Upper lobe of left lung (tissue), 4 donors: Measurements from ENCODE around the gene LYPLA2.

ENCODE experiments used
- EP300 ChIP-seq, 4 donors: sonication (generic); formaldehyde crosslinking; IDR thresholded peaks; one replicate each; pipeline ENCODE4 v1.5.1; 2017; ENCODE audit warnings: antibody characterized with exemption in 4 of 4, control low read depth in 2 of 4
- POLR2A ChIP-seq, 4 donors: fragments of 450-650 bp; IDR thresholded peaks; one replicate each; pipeline ENCODE4 v1.5.1; 2016 to 2017; ENCODE audit warnings: antibody characterized with exemption in 4 of 4, mild to moderate bottlenecking in 2 of 4
- TF ChIP-seq, protein P1 (sequence below), 6 experiments: fragments of 450-650 bp in 4 of 6; fragments of 200-600 bp in 2 of 6; sonication (generic) in 2 of 6; IDR thresholded peaks; one replicate each; pipeline ENCODE4 v1.5.1; 2016 to 2019; ENCODE audit warnings: antibody characterized with exemption in 6 of 6

- no peak for TF ChIP-seq EP300 (IDR thresholded peaks at IDR 0.05)
- TF ChIP-seq, protein P1, sequence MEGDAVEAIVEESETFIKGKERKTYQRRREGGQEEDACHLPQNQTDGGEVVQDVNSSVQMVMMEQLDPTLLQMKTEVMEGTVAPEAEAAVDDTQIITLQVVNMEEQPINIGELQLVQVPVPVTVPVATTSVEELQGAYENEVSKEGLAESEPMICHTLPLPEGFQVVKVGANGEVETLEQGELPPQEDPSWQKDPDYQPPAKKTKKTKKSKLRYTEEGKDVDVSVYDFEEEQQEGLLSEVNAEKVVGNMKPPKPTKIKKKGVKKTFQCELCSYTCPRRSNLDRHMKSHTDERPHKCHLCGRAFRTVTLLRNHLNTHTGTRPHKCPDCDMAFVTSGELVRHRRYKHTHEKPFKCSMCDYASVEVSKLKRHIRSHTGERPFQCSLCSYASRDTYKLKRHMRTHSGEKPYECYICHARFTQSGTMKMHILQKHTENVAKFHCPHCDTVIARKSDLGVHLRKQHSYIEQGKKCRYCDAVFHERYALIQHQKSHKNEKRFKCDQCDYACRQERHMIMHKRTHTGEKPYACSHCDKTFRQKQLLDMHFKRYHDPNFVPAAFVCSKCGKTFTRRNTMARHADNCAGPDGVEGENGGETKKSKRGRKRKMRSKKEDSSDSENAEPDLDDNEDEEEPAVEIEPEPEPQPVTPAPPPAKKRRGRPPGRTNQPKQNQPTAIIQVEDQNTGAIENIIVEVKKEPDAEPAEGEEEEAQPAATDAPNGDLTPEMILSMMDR (IDR thresholded peaks at IDR 0.05) = no peak
- no peak for TF ChIP-seq POLR2A (IDR thresholded peaks at IDR 0.05)
Observed at GRCh38 chr1:23772854-23773242, 18.1 kb upstream of the LYPLA2 start.
